Stimulated activated CD4-positive, alpha-beta T cell treated with anti-CD3 and anti-CD28 coated beads, Interleukin-1b, Interleukin-23, amount 100 ng/mL, for 24 hours (primary cell): ENCODE results near the gene SRD5A2.

Source experiments
- DNase-seq, 4 experiments: peaks; one replicate each; pipeline ENCODE4 v3.0.0-alpha.2; 2020; ENCODE audit warnings: low read depth in 4 of 4, low spot score in 1 of 4

The SRD5A2 gene, protein sequence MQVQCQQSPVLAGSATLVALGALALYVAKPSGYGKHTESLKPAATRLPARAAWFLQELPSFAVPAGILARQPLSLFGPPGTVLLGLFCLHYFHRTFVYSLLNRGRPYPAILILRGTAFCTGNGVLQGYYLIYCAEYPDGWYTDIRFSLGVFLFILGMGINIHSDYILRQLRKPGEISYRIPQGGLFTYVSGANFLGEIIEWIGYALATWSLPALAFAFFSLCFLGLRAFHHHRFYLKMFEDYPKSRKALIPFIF

DNA sequence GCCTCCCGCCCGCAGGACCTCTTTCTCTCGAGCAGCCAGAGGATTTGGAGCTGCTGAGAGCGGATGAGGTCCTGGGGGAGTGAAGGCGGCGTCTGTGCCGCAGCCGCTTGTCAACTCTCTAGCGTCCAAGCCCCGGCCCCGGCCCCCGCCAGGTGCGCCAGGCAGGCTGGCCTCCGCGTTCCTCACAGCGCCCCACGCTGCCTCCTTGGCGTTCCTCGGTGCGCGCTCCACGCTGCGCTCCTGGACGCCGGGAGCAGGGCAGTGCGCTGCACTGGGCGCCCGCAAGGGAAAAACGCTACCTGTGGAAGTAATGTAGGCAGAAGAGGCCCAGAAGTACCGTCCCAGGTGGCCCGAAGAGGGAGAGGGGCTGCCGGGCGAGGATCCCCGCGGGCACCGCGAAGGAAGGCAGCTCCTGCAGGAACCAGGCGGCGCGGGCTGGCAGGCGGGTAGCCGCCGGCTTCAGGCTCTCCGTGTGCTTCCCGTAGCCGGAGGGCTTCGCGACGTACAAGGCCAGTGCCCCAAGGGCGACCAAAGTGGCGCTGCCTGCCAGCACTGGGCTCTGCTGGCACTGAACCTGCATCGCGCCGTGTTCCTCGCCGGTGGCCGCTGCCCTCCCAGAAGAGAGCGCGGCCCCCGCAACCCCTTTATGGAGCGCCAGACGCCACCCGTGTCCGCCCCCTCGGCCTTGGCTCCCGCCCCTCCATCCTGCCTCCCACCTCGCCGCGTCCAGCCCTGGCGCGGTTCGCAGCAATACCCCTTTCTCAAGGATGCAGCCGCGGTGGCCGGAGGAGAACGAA, at the start of gene SRD5A2:
TSS of gene SRD5A2 (minus strand) at position 618 of the 797 bp plus-strand sequence. CDS start at position 580, 38 bp downstream.
- no peak for DNase-seq

DNA sequence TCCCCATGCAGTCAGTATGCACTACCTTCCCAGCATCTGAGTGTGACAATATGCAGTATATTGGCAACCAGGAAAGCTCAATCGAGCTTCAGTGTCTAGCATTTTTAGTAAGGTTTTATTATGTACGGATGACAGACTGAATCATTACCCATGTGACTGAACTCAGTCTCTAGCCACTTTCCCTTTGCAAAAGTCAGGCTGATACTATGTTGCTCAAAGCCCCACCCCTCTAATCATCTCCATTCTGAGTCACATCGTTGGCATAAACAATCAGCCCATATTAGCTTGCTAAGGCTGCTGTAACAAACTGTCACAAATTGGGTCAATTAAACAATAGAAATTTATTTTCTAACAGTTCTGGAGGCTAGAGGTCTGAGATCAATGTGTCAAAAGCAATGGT, 25.8 kb upstream of the SRD5A2 start:
- DNase-seq = no peak

DNA sequence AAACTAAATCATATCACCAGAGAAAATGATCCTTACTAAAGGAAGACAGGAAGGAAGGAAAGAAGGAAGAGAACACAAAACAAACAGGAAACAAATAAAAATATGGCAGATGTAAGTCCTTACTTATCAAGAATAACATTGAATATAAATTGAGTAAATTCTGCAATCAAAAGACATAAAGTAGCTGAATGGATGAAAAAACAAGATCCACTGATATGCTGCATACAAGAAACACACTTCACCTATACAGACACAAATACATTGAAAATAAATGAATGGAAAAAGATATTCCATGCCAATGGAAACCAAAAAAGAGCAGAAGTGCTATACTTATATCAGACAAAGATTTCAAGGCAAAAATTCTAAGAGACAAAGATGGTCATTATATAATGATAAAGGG, 18.0 kb upstream of the SRD5A2 start:
- DNase-seq = no peak

DNA sequence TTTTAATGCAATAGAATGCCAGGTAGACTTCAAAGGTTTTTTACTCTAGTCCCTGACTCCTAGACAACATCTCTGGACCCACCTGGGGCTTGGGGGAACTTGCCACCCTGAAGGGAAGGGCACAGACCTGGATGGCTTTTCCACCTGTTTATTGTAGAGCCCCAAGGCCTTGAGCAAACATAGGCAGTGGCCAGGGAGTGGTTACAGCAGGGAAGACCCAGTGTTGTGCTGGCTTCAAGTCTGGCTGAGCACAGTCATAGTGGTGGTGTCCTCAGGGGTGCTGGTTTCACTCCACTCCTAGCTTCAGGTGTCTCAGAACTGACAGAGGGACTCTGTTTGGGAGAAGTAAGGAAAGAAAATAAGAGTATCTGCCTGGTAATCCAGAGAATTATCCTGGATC, 5.5 kb upstream of the SRD5A2 start:
- no peak for DNase-seq

DNA sequence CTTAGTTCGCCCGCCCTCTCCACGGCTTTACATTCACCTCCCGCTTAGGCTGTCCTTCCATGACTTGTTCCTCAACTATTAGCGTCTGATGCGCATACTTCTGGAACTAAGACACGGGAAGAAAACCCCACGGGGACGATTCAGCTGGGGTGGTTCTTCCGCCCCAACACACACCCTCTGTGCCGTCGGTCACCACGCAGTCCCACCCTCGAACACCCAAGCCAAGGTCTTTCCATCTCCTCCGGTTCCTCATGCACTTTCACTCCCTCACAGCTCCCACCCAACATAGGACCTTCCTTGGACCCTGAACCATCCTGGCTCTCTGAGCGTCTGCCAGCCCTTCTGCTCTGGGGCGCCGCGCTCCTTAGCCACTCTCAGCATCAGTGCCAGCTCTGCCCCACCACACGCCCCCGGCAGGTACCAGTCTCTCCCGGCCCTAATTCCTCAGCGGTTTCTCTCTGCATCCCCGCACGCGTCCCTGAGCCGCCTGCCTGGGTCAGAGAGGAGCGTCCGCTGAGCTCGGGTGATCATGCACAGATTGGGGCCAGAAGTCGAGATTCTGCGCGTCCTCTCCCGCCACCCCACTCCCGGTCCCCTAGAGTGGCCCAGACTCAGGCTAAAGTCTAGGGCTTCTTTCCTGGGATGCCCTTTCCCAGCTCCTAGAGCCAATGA, 522 bp upstream of the SRD5A2 start:
- DNase-seq = no peak

DNA sequence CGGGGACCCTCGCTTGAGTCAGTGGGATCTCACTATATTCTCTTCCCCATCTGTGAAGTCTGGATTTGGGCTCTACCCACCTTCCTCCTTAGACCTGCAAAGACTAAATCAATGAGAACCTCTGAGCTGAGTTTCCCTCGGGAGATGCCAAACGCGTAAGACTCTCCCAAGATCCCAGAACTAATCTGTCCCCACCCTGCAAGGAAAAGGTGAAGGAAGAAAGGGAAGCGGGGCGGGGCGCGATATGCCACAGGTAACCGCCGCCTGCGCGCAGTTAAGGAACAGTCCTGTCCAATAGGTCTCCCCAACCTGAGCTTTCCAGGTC, 780 bp downstream of the SRD5A2 start:
- DNase-seq = no peak

DNA sequence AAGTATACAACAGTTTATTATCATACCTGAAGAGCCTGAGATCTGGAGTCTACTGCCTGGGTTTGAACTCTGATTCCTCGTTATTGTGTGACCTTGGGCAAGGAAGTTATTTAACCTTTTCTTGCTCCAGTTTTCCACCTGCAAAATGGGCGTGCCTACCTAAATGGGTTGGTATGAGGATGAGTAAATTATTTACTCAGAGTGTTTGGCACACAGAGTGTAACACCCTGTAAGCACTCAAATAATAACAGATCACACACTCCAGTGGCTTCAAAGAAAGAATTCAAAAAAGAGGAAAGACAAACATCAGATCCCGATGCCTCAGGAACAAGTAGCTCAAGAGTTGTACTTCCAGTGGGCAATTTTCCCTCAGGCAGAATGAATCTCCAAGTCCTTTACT, 2.4 kb downstream of the SRD5A2 start:
- no peak for DNase-seq

DNA sequence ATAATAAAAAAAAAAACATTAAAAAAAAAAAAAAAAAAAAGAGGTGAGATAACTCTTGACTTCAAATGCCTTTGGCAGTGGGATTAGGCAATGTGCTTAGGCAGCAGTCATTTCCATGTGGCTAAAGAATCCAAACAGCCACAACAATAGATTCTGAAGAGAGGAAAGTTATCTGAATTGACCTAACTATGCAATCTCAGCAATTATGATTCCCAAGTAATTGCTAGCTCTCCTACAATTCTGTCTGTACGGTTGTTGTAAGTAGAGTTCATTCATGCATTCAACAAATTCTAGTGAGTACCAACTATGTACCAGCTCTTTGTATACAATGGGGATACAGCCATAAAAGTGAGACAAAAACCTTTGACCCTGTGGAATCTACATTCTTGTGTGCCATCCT, 3.6 kb downstream of the SRD5A2 start:
- DNase-seq = no peak

DNA sequence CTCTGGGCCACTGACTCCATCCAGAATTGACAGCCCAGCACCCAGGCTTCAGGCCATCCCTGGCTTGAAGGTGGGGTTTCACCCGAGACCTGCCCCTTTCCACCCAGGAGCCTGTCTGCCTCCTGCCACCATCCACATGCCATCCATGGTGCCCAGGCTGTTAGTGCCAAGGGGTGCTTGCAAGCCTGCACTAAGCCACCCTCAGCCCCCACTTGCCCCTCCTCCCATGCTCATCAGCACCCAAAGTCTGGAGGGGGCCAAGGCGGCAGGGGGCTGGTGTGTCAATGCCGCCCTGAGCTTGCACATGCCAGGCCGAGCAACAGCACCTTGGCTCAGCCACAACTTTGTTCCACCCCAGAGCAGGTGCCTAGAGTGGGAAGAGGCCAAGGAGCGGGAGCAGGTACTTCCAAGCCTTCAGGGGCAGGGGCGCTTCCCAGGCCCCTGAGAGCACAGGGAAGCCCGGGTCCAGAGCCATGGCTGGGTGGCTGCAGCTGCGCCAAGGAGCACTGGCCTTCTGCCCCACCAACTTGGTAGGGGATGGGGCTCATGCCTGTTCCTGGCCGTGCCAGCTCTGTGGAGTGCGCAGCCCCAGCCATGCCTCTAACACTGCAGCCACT, 12.0 kb downstream of the SRD5A2 start:
- no peak for DNase-seq

DNA sequence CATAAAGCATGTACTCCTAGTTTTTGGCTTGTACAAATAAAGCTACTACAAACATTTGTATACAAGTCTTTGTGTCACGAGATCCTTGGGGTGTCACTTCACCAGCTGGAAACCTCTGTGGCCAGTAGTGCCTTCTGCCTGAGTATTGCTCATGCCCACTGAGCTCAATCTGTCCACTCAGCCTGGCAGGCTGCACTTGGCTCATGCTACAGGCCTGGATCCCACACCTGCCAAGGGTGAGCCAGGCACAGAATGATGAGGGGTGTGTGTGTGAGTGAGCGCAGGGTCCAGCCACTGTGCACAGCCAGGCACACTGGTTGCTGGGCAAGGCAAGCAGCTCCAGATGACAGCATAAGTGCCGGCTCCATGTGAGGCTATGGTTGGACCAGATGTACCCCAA, 13.1 kb downstream of the SRD5A2 start:
- DNase-seq = no peak

DNA sequence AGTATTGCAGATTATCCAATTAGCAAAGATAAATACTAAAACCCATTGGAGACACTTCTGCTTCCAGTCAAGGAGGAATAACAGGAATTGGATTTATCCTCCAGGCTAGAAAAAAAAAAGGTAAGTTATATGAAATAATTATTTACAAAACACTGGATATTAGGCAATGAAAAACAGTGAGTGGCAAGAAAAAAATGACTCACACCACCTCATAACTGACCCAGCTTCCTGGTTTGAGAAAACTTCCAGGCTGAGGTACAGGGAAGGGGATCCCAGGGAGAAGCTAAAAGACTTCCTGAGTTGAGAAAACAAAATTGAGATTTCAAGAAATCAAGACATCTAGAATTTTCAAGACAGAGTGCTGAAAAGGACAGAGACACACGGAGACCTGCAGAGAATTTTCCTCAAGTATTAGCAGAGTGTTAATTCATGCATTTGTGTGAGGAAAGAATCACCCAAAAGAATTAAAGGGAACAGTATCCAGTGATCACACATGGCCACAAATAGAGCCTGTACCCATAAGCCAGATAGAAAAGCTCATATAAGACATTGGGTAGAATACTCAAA, 17.4 kb downstream of the SRD5A2 start:
- no peak for DNase-seq

DNA sequence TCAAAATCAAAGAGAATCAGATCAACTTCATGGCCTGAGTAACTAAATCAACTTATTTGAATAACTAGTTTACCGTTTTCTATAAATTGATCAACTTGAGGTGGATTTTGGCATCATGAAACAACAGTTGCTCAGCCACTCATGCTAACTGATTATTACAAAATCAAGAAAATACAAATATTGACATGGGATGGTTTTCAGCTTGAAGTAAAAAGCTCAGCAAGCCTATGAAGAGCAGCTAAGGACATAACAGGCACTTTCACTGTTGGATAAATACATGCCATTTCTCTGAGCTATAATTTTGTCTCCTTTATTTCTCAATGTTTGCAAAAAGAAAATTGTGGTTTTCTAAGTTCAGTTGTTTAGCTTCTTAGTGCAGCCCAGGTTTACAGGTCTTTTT, 18.9 kb downstream of the SRD5A2 start:
- DNase-seq = no peak

DNA sequence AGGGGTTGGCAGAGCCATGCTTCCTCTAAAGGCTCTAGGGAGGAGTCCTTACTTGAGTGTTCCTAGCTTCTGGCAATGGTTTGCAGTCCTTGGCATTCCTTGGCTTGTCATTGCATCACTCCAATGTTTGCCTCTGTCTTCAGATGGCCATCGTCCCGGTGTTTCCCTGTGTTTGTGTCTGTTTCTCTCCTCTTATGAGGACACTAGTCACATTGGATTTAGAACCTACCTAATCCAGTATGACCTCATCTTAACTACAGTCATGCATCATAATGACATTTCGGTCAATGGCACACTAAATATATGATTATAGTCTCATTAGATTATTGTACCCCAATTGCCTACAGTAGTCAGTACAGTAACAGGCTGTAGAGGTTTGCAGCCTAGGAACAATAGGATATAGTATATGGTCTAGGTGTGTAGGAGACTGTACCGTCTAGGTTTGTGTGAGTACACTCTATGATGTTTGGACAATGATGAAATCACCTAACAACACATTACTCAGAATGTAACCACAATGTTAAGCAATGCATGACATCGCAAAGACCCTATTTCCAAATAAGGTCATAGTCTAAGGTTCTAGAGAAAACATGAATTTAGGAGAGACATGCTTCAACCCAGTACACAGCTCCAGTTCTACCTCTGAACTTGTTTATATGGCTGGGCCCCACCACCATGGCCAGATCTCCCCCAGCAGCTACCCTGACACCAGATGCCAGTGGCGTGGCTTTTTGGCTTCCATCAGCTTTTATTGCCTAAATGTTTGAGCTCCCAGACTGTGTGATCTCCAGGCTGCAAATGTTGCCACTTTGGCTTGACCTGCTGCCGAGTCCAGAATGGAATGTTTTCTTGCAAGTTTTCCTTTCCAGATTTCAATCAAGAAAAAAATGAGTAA, 22.1 kb downstream of the SRD5A2 start:
- no peak for DNase-seq

DNA sequence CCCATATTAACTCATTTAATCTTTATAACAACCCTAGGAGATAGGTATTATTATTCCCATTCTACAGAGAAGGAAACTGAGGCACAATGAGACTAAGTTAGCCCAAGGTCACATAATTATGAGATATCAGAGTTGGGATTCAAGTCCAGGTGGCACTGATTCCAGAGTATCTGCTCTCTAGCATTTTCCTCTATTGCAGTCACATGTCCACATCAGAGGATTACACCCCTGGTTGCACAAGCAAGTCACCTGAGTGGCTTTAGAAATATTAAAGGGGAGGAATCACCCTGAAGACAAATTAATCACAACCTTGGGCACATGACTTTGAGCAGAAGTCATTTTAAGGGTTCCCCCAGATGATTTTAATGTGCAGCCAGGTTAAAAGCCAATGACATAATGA, 23.8 kb downstream of the SRD5A2 start:
- no peak for DNase-seq

DNA sequence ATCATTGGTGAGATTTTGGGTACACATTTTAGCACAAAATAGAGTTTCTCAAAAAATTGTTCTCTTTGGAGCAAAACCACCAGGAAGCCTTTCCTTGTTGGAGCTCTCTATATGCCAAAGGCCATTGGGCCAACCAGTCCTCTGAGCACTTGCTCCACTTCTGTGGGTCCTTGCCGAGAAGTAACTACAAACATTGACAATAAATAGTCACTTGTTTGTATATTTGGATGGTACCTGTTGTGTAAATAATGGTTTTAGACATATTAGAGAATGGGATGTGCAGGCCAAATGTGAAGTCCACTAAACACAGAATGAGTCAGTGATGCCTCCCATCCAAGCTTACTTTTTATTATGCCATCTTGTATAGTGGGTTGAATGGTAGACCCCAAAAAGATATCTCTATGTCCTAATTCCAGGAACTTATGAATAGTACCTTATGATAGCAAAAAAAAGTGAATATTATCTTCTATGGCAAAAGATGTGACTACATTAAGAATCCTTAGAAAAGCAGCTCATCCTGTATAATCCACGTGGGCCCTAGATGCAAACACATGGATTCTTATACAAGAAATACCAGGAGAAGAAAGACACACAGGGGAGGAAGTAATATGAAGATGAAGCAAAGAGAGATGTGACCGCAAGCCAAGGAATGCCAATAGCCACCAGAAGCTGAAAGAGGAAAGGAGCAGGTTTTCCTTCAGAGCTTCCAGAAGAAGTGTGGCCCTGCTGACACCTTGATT, 24.6 kb downstream of the SRD5A2 start:
- DNase-seq = no peak

DNA sequence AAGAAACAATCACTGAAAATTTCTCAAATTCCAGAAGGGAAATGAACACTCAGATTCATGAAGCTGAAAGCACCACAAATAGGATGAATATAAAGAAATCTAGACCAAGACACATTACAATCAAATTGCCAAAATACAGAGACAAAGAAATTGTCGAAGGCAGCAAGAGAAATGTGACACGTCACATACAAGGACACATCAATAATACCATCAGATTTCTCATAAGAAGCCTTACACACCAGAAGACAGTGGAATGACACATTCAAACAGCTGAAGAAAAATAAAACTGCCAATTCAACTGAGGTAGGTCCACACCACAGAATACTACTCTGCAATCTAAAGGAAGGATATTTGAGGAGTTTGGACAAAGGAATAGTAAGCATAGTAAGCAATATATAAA, 27.4 kb downstream of the SRD5A2 start:
- DNase-seq = no peak

DNA sequence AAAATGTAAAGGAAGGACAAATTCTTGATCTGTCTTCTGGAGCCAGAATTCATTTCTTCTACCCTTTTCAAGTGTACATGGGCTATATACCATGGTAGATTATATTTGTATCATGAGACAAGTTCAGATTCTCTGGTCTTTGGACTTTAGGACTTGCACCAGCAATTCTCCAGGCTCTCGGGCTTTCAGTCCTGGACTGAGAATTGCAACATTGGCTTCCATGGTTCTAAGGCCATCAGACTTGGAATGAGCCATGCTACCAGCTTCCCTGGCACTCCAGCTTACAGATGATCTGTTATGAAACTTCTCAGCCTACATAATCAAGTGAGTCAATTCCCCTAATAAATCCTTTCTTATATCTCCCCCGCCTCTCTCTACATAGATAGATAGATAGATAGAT, 33.3 kb downstream of the SRD5A2 start:
- DNase-seq = no peak

DNA sequence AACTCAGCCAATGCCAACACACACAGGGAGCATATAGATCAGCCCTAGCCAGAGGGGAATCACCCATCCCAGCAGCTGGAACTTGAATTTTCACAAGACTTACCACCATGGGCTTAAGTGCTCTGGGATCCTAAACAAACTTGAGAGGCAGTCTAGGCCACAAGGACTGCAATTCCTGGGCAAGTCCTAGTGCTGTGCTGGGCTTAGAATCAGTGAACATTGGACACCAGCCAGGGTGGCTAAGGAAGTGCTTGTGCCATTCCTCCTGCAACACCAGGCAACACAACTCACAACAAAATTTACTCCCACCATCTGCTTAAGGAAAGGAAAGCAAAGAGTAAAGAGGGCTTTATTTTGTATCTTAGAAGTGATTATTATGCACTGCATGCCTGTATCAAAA, 38.9 kb downstream of the SRD5A2 start:
- DNase-seq = no peak

DNA sequence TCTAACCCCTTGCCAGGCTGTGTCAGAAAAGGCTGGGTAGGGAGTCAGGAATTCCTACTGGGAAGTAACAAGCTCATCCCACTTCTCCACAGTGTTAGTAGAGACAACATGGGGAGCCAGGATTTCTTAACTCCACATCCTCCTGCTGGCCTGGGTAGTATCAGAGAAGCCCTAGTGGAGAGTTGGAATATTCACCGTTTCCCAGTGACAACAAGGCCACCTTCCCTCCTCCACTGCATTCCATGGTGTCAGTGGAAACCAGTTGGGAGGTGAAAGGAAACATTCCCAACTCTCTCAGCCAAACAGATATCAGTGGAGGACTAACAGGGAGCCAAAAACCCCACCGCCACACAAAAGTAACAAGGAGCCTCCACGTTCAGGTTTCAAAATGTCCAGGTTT, 41.2 kb downstream of the SRD5A2 start:
- DNase-seq = no peak

DNA sequence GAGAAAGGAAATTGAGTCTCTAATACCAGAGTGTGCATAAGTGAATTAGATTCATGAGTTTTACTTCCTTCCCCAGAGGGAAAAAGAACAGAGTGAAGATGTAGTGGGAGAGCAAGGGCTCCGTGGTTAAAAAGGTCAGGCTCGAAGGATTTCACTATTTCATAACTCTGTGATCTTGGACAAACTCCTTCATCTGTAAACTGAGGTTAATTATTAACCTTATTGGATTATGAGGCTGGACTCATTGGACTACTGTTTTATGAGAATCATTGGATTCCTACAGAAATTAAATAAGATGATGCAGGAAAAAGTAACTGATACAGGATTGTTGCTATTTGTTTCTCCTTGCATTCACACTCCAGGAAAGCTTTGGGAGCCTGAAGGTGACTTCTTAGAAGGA, 45.0 kb downstream of the SRD5A2 start:
- no peak for DNase-seq
